Measurements from ENCODE around the gene TFDP2.
"Not testable (repeated sequence)": the region's sequence is repeated elsewhere in the genome, so short reads cannot be mapped to it uniquely, and the experiment has no call there.

Gene TFDP2

DNA sequence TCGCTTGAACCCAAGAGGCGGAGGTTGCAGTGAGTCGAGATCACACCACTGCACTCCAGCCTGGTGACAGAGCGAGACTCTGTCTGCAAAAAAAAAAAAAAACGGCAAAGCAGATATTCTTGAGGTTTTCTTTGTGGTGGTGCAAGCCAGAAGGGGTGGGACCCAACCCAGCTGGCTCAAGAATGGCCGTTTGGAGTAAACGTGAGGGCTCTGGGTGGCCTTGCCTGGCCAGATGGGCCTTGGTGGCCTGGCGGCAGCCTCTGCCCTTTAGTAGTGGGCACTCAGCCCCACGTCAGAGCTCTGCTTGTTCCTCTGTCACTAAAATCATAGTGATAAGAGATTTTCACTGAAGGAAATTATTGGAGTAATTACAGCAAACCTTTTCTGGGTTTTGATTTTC, 222.4 kb downstream of the TFDP2 start:
- Mint-ChIP-seq H3K4me3 (no peak overlapping the region), H3K36me3 (peaks cover 72% of the 10 kb centered on the region), H3K27me3 (no peaks in the 10 kb centered on the region), H3K9me3 (no peaks in the 10 kb centered on the region), H3K4me1 (peaks cover 6% of the 10 kb centered on the region), H3K27ac (no peak overlapping the region)
- no peak for ATAC-seq

DNA sequence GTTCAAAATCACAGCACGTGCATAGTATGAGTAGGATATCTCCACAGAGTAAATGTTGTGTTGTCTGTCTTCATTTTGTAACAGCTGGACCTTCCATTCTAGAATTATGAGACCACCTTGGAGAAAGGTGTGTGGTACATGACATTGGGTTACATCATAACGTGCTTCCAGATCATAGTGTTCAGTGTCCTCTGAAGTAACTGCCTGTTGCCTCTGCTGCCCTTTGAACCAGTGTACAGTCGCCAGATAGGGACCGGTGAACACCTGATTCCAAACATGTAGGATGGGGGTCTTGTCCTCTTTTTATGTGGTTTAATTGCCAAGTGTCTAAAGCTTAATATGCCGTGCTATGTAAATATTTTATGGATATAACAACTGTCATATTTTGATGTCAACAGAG, 223.7 kb downstream of the TFDP2 start:
- peaks cover 79% of the 10 kb centered on the region for H3K36me3 Mint-ChIP-seq
- not testable (repeated sequence) for H3K4me3 Mint-ChIP-seq, ATAC-seq, H3K27me3 Mint-ChIP-seq, H3K27ac Mint-ChIP-seq, H3K9me3 Mint-ChIP-seq, H3K4me1 Mint-ChIP-seq

DNA sequence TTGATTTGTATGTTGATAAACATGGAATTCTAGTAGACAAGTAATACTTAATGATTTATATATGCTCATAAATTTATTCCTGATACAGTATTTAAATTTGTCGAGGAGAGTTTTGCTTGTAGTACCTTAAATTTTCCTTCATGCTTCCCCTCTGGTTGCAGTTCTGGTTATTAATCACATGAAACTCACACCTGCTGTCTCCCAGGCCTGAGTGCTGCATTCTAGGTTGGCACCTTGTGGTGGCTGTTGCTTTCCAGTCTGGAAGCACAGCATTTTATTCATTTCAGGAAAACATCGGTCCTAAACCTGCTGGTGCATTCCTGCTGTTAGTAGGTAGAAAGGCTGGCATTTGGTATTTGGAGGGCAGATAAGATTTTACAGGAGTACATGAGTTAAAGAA, 228.0 kb downstream of the TFDP2 start:
- peak overlapping the region; percentile 30 for H3K27ac Mint-ChIP-seq
- ATAC-seq, result no peak

GRCh38 chr3:141920701-141921100, 228.6 kb downstream of the TFDP2 start:
- Mint-ChIP-seq H3K4me3 (no peak overlapping the region), H3K9me3 (no peaks in the 10 kb centered on the region), H3K4me1 (no peaks in the 10 kb centered on the region), H3K27me3 (no peaks in the 10 kb centered on the region), H3K36me3 (peaks cover 62% of the 10 kb centered on the region), H3K27ac (no peak overlapping the region)
- no peak for ATAC-seq

More for the DNA sequence above, 228.0 kb downstream of the TFDP2 start:
- Mint-ChIP-seq H3K27me3 (no peaks in the 10 kb centered on the region), H3K9me3 (no peaks in the 10 kb centered on the region), H3K36me3 (peaks cover 59% of the 10 kb centered on the region), H3K4me1 (no peaks in the 10 kb centered on the region), H3K4me3 (no peak overlapping the region)

DNA sequence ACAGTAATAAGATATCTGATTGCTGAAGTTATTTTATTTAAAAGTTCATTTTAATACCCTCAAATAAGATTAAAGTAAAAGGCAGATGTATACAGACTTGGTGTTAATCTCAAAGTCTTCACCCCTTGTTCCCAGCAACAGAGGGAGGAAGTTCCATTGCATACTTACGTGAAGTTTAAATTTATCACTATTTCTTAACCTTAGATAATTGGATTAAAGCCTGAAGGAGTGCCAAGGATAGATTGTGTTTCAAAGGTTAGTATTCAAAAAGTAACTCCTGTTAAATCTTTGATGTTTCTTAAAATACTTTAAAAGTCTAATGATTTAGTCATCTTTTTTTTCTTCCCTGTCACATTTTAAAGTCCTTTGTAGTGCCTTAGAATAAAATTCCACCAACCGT, 233.6 kb downstream of the TFDP2 start:
- H3K27me3 Mint-ChIP-seq, result no peaks in the 10 kb centered on the region
- H3K27ac Mint-ChIP-seq, result no peak overlapping the region
- H3K9me3 Mint-ChIP-seq, result peaks cover 3% of the 10 kb centered on the region
- peaks cover 6% of the 10 kb centered on the region for H3K4me1 Mint-ChIP-seq
- no peak for ATAC-seq
- H3K4me3 Mint-ChIP-seq, result no peak overlapping the region
- H3K36me3 Mint-ChIP-seq, result peaks cover 49% of the 10 kb centered on the region

GRCh38 chr3:141915016-141915415, 234.3 kb downstream of the TFDP2 start:
- no peaks in the 10 kb centered on the region for H3K27me3 Mint-ChIP-seq
- H3K36me3 Mint-ChIP-seq, result peaks cover 56% of the 10 kb centered on the region

GRCh38 chr3:141914311-141914710, 235.0 kb downstream of the TFDP2 start:
- ATAC-seq, result no peak
- Mint-ChIP-seq H3K27ac (no peak overlapping the region), H3K9me3 (peaks cover 3% of the 10 kb centered on the region), H3K4me1 (peaks cover 6% of the 10 kb centered on the region), H3K27me3 (no peaks in the 10 kb centered on the region), H3K4me3 (no peak overlapping the region), H3K36me3 (peaks cover 63% of the 10 kb centered on the region)

More at GRCh38 chr3:141915016-141915415, 234.3 kb downstream of the TFDP2 start:
- no peak for ATAC-seq
- Mint-ChIP-seq H3K27ac (no peak overlapping the region), H3K4me1 (peaks cover 6% of the 10 kb centered on the region), H3K4me3 (no peak overlapping the region), H3K9me3 (peaks cover 3% of the 10 kb centered on the region)

DNA sequence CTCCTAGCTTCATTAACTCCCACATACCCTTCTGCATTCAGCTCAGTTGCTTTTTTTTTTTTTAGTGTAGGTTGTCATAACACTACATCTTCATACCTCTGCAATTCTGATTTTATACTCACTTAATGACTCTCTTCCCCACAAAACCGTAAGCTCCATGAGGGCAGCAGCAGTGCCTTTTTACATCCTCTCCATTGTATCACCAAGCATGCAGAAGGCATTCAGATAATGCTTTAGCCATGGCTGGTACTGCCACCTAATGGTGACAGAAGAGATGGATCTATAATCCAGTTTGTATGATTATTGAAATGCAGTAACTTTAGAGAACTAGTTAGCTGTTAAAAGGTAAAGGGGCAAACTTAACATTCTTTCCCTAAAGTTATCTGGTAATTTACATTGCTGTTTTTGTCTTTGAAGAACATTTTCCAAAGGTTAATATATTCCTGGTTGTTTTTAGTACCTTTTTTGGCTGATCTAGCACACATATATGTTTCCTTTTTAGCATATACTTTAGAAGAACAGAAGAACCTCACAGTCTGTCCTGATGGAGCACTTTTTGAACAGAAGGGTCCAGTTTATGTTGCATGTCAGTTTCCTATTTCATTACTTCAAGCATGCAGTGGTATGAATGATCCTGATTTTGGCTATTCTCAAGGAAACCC, 236.1 kb downstream of the TFDP2 start:
- H3K4me1 Mint-ChIP-seq, result peaks cover 6% of the 10 kb centered on the region
- ATAC-seq, result peak; percentile 53
- H3K27me3 Mint-ChIP-seq, result no peaks in the 10 kb centered on the region
- no peak overlapping the region for H3K4me3 Mint-ChIP-seq
- H3K27ac Mint-ChIP-seq, result peak overlapping the region; percentile 6
- H3K9me3 Mint-ChIP-seq, result peaks cover 3% of the 10 kb centered on the region
- H3K36me3 Mint-ChIP-seq, result peaks cover 63% of the 10 kb centered on the region

DNA sequence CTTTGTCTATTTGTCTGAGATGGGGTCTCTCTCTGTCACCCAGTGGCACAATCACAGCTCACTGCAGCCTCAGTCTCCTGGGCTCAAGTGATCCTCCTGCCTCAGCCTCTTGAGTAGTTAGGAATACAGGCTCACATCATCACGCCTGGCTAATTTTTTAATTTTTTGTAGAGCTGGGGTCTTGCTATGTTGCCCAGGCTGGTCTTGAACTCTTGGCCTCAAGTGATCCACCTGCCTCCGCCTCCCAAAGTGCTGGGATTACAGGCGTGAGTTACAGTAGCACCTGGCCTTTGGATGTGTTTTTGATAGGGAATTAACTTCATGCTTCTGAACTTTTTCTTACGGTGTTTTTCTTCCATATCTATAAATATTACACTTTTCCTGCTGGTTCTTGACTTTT, 239.4 kb downstream of the TFDP2 start:
- H3K27ac Mint-ChIP-seq, H3K9me3 Mint-ChIP-seq, ATAC-seq, H3K27me3 Mint-ChIP-seq, H3K4me1 Mint-ChIP-seq, H3K4me3 Mint-ChIP-seq: not testable (repeated sequence)
- H3K36me3 Mint-ChIP-seq, result peaks cover 69% of the 10 kb centered on the region

GRCh38 chr3:141909408-141909807, 239.9 kb downstream of the TFDP2 start:
- Mint-ChIP-seq H3K4me3 (no peak overlapping the region), H3K9me3 (peaks cover 3% of the 10 kb centered on the region), H3K36me3 (peaks cover 73% of the 10 kb centered on the region), H3K27me3 (no peaks in the 10 kb centered on the region), H3K27ac (no peak overlapping the region), H3K4me1 (peaks cover 6% of the 10 kb centered on the region)
- ATAC-seq, result no peak

- ATAC-seq, result no peak
- H3K9me3 Mint-ChIP-seq, result peaks cover 3% of the 10 kb centered on the region
- peaks cover 53% of the 10 kb centered on the region for H3K36me3 Mint-ChIP-seq
- H3K4me1 Mint-ChIP-seq, result peaks cover 6% of the 10 kb centered on the region
- H3K4me3 Mint-ChIP-seq, result no peak overlapping the region
- H3K27ac Mint-ChIP-seq, result no peak overlapping the region
- H3K27me3 Mint-ChIP-seq, result no peaks in the 10 kb centered on the region
Measured at GRCh38 chr3:141905129-141905528, 244.2 kb downstream of the TFDP2 start.

- Mint-ChIP-seq H3K4me3 (no peak overlapping the region), H3K36me3 (peaks cover 51% of the 10 kb centered on the region), H3K9me3 (peaks cover 3% of the 10 kb centered on the region), H3K4me1 (peaks cover 6% of the 10 kb centered on the region), H3K27me3 (no peaks in the 10 kb centered on the region), H3K27ac (no peak overlapping the region)
- ATAC-seq, result no peak
Measured at GRCh38 chr3:141904203-141904602, 245.1 kb downstream of the TFDP2 start.

DNA sequence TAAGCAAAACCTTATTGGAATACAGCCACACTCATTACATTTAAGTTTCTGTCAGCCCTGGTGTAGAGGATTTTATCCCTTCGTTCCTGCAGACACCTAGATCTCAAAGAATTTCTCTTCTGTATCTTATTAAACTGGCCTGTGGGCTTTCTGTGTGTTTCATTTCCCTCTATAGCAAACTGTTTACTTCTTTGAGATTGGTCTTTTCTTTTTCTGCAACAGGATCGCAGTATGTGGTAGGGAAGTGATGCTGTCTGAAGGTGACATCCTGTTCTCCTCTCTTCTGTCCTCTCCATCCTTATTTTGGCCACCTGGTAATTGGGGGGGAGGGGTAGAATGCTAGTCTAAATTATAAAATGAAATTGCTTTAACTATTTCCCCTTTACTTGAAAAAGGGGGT, 247.4 kb downstream of the TFDP2 start:
- peaks cover 11% of the 10 kb centered on the region for H3K4me1 Mint-ChIP-seq

DNA sequence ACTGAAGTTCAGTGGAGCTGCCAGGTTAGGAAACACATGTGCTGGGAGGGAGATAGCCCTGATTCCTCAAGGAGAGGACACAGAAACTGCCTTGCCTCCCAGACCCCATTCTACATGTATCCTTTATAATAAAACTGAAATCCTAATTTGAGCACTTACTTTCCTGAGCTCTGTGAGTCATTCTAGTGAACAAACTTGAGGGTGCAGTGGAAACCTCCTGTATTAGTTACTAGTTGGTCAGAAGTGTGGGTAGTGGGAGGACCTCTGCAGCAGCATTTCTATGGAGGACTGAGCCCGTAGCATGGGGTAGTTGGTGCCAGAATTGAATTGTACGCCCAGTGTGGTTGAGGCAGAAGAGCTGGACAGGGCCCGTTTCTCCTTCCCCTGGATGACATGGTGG, 249.0 kb downstream of the TFDP2 start:
- Mint-ChIP-seq H3K36me3 (peaks cover 56% of the 10 kb centered on the region), H3K27ac (no peak overlapping the region), H3K27me3 (no peaks in the 10 kb centered on the region), H3K9me3 (peaks cover 3% of the 10 kb centered on the region), H3K4me3 (no peak overlapping the region), H3K4me1 (peaks cover 14% of the 10 kb centered on the region)
- no peak for ATAC-seq

More for the DNA sequence above, 247.4 kb downstream of the TFDP2 start:
- H3K9me3 Mint-ChIP-seq, result peaks cover 3% of the 10 kb centered on the region
- peaks cover 46% of the 10 kb centered on the region for H3K36me3 Mint-ChIP-seq
- no peaks in the 10 kb centered on the region for H3K27me3 Mint-ChIP-seq
- peak overlapping the region; percentile 36 for H3K27ac Mint-ChIP-seq
- ATAC-seq, result no peak
- no peak overlapping the region for H3K4me3 Mint-ChIP-seq

DNA sequence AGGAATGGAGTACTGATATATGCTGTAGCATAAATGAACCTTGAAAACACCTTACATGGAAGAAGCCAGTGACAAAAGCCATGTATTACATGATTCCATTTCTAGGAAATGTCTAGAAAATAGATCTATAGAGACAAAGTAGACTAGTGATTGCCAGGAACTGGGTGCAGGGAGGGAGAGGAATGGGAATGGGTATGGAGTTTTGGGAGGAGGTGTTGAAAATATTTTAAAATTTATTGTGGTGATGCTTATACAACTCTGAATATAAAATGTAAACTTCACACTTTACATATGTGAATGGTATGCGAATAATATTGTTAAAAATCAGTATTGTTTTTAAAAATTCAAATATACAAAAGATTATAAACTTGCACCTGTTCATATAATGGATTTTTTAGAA, 250.4 kb downstream of the TFDP2 start:
- no peak overlapping the region for H3K27ac Mint-ChIP-seq
- H3K4me3 Mint-ChIP-seq, result no peak overlapping the region
- no peaks in the 10 kb centered on the region for H3K27me3 Mint-ChIP-seq
- H3K9me3 Mint-ChIP-seq, result peaks cover 3% of the 10 kb centered on the region
- peaks cover 55% of the 10 kb centered on the region for H3K36me3 Mint-ChIP-seq
- no peak for ATAC-seq
- peaks cover 14% of the 10 kb centered on the region for H3K4me1 Mint-ChIP-seq

GRCh38 chr3:141895731-141896130, 253.6 kb downstream of the TFDP2 start:
- no peak overlapping the region for H3K27ac Mint-ChIP-seq
- H3K9me3 Mint-ChIP-seq, result peaks cover 3% of the 10 kb centered on the region
- ATAC-seq, result no peak
- no peak overlapping the region for H3K4me3 Mint-ChIP-seq
- peaks cover 59% of the 10 kb centered on the region for H3K36me3 Mint-ChIP-seq
- H3K4me1 Mint-ChIP-seq, result peaks cover 26% of the 10 kb centered on the region
- no peaks in the 10 kb centered on the region for H3K27me3 Mint-ChIP-seq
